OCI-LY1 (cell line): ENCODE data around the gene CFAP90.

Experiments used
- H2AFZ ChIP-seq: fragments of 200-600 bp; sonication (generic), shearing (Covaris generic); 2 replicates; pipeline ENCODE4 v1.6.0; 2014; ENCODE audit warnings: antibody characterized with exemption, mild to moderate bottlenecking, low read length
- H3F3A ChIP-seq: fragments of 200-600 bp; sonication (generic), shearing (Covaris generic); 2 replicates; pipeline ENCODE4 v1.6.0; 2014; ENCODE audit warnings: mild to moderate bottlenecking, antibody characterized with exemption, low read length, moderate library complexity; ENCODE audit not compliant: insufficient read depth
- H3K27ac ChIP-seq: fragments of 200-600 bp; sonication (generic); 2 replicates; pipeline ENCODE4 v1.5.1; 2014; ENCODE audit warnings: low read length, mixed run types, mild to moderate bottlenecking, low read depth; ENCODE audit not compliant: poor library complexity, severe bottlenecking
- H3K27me3 ChIP-seq: fragments of 200-600 bp; sonication (generic); 2 replicates; pipeline ENCODE4 v1.6.0; 2014; ENCODE audit warnings: antibody characterized with exemption, mild to moderate bottlenecking, low read length, moderate library complexity; ENCODE audit not compliant: insufficient read depth
- H3K36me3 ChIP-seq: fragments of 200-600 bp; sonication (generic); 2 replicates; pipeline ENCODE4 v1.6.1; 2014; ENCODE audit warnings: mild to moderate bottlenecking, antibody characterized with exemption, low read length, moderate library complexity, mixed read lengths; ENCODE audit not compliant: insufficient read depth
- H3K4me1 ChIP-seq: fragments of 200-600 bp; sonication (generic); 2 replicates; pipeline ENCODE4 v1.5.1; 2014; ENCODE audit warnings: mild to moderate bottlenecking, low read length, moderate library complexity; ENCODE audit not compliant: insufficient read depth, severe bottlenecking
- H3K4me2 ChIP-seq: fragments of 200-600 bp; sonication (generic), shearing (Covaris generic); 2 replicates; pipeline ENCODE4 v1.6.1; 2014; ENCODE audit warnings: low read length
- H3K4me3 ChIP-seq: fragments of 200-600 bp; sonication (generic); 2 replicates; pipeline ENCODE4 v1.5.1; 2014; ENCODE audit warnings: low read length, low read depth, mild to moderate bottlenecking, mixed read lengths; ENCODE audit not compliant: poor library complexity, severe bottlenecking
- H3K79me2 ChIP-seq: fragments of 200-600 bp; shearing (Covaris generic); 2 replicates; pipeline ENCODE4 v1.6.1; 2016; ENCODE audit warnings: mixed run types, low read length, mixed read lengths; ENCODE audit not compliant: insufficient read depth
- H3K9ac ChIP-seq: fragments of 200-600 bp; sonication (generic), shearing (Covaris generic); 2 replicates; pipeline ENCODE4 v1.6.1; 2014; ENCODE audit warnings: mild to moderate bottlenecking, low read length, mixed read lengths
- H3K9me2 ChIP-seq: fragments of 200-600 bp; sonication (generic), shearing (Covaris generic); 2 replicates; pipeline ENCODE4 v1.6.1; 2014; ENCODE audit warnings: low read depth, mild to moderate bottlenecking, low read length, mixed read lengths
- H3K9me3 ChIP-seq: fragments of 200-600 bp; shearing (Covaris generic); 2 replicates; pipeline ENCODE4 v1.6.1; 2014; ENCODE audit warnings: low read length, mixed read lengths
- H4K20me1 ChIP-seq: fragments of 200-600 bp; sonication (generic), shearing (Covaris generic); 2 replicates; pipeline ENCODE4 v1.6.0; 2016; ENCODE audit warnings: mild to moderate bottlenecking, low read length; ENCODE audit not compliant: insufficient read depth
- EZH2 ChIP-seq: fragments of 200-600 bp; sonication (generic), shearing (Covaris generic); IDR thresholded peaks from 2 replicates; pipeline ENCODE4 v1.8.0; 2017; ENCODE audit warnings: borderline replicate concordance, mixed run types, mild to moderate bottlenecking, antibody characterized with exemption, low read length, moderate library complexity, mixed read lengths
- TF ChIP-seq, protein P1 (sequence below): fragments of 200-600 bp; sonication (generic), shearing (Covaris generic); IDR thresholded peaks from 2 replicates; pipeline ENCODE4 v1.5.1; 2017; ENCODE audit warnings: mild to moderate bottlenecking, antibody characterized with exemption, low read length, moderate library complexity, mixed read lengths

CFAP90 gene

DNA sequence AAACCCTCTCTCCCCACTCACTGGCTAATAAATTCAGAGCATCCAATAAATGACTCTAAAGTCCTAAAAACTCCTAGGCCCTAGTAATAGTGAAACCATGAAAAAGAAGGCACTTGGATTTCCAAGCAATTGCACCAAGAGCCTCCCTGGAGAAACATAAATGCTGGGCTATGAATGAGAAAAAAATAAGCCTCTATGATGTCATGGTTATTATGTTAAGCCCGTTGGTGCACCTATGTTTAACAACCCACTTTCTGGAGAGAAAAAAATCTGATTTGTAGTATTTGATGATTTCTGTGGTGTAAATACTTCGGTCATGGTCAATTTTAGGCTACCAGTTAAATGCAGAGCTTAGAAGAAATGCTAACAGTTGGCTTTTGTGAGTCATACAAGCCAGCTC, 8.4 kb downstream of the CFAP90 start:
- Histone ChIP-seq H3K27me3 (no peaks in the 10 kb centered on the region), H4K20me1 (no peaks in the 10 kb centered on the region), H3K4me2 (no peak overlapping the region), H3F3A (no peaks in the 10 kb centered on the region), H3K4me1 (no peaks in the 10 kb centered on the region), H3K79me2 (no peaks in the 10 kb centered on the region), H2AFZ (no peak overlapping the region), H3K27ac (no peak overlapping the region), H3K9me3 (no peaks in the 10 kb centered on the region), H3K4me3 (no peak overlapping the region), H3K9me2 (no peaks in the 10 kb centered on the region), H3K36me3 (no peaks in the 10 kb centered on the region), H3K9ac (no peak overlapping the region)
- TF ChIP-seq, protein P1, sequence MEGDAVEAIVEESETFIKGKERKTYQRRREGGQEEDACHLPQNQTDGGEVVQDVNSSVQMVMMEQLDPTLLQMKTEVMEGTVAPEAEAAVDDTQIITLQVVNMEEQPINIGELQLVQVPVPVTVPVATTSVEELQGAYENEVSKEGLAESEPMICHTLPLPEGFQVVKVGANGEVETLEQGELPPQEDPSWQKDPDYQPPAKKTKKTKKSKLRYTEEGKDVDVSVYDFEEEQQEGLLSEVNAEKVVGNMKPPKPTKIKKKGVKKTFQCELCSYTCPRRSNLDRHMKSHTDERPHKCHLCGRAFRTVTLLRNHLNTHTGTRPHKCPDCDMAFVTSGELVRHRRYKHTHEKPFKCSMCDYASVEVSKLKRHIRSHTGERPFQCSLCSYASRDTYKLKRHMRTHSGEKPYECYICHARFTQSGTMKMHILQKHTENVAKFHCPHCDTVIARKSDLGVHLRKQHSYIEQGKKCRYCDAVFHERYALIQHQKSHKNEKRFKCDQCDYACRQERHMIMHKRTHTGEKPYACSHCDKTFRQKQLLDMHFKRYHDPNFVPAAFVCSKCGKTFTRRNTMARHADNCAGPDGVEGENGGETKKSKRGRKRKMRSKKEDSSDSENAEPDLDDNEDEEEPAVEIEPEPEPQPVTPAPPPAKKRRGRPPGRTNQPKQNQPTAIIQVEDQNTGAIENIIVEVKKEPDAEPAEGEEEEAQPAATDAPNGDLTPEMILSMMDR, result no peak
- TF ChIP-seq EZH2, result no peak

DNA sequence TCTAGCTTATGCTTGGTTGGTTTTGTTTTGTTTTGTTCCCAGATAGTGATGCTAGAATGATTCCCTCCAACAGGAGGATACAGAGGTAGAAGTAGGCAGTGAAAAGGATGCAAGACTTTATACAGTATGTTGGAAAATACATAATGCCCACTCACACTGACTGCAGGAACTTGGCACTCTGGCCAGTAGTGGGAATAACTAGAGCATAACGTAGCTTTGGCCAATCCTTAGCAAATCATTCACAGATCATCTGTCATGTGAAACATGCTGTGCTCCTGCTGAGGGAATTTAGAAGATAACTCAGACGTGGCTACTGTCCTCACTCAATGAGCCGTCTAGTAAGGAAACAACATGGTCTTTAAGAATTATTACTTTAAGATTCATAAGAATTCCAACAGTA, 13.5 kb downstream of the CFAP90 start:
- Histone ChIP-seq H2AFZ (no peak overlapping the region), H3K36me3 (no peaks in the 10 kb centered on the region), H3K27ac (no peak overlapping the region), H3K9ac (no peak overlapping the region), H3K9me2 (no peaks in the 10 kb centered on the region), H3K9me3 (no peaks in the 10 kb centered on the region), H3F3A (no peaks in the 10 kb centered on the region), H3K4me2 (no peak overlapping the region), H3K79me2 (no peaks in the 10 kb centered on the region), H3K4me3 (no peak overlapping the region), H3K27me3 (no peaks in the 10 kb centered on the region), H4K20me1 (no peaks in the 10 kb centered on the region), H3K4me1 (no peaks in the 10 kb centered on the region)
- no peak for TF ChIP-seq EZH2
- TF ChIP-seq, protein P1, result no peak

DNA sequence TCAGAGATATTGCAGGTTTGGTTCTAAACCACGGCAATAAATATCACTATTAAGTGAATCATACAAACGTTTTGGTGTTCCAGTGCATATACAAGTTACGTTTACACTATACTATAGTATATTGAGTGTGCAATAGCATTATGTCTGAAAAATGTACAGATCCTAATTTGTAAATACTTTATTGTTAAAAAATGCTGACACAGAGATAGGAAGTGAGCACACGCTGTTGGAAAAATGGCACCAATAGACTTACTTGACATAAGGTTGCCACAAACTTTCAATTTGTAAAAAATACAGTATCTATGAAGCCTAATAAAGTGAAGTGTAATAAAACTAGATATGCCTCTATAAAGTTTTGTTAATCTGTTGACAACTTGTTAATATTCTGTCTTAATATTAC, 16.0 kb downstream of the CFAP90 start:
- no peaks in the 10 kb centered on the region for H3K27me3 ChIP-seq
- H3K9me3 ChIP-seq, result no peaks in the 10 kb centered on the region
- H3K79me2 ChIP-seq, result no peaks in the 10 kb centered on the region
- H3K4me1 ChIP-seq, result no peaks in the 10 kb centered on the region
- H2AFZ ChIP-seq, result no peak overlapping the region
- no peaks in the 10 kb centered on the region for H3K36me3 ChIP-seq
- TF ChIP-seq, protein P1, result no peak
- no peak for TF ChIP-seq EZH2
- no peak overlapping the region for H3K4me3 ChIP-seq
- no peak overlapping the region for H3K9ac ChIP-seq
- no peak overlapping the region for H3K27ac ChIP-seq
- H3K4me2 ChIP-seq, result no peak overlapping the region
- H3F3A ChIP-seq, result no peaks in the 10 kb centered on the region
- no peaks in the 10 kb centered on the region for H4K20me1 ChIP-seq
- H3K9me2 ChIP-seq, result no peaks in the 10 kb centered on the region
